ENCODE data around the gene TNFRSF25.

Gene TNFRSF25

GRCh38 chr1:6423321-6423999, 42.5 kb downstream of the TNFRSF25 start:
- no peak for DNase-seq (ENCODE audit: low read depth, low spot score)
- no peak overlapping the region for H3K4me3 ChIP-seq (ENCODE audit: low read depth, low read length)
- POLR2A ChIA-PET, result no interaction called here
- TF ChIP-seq CTCF (IDR thresholded peaks at IDR 0.05; ENCODE audit: insufficient read depth, low read length, missing control alignments), result peak; percentile 72
- CTCF ChIA-PET, result interaction anchor here (0.7 to 3.1 kb wide), 9 partner anchors 9 to 344 kb away, joined by 3 to 31 read pairs (median 5); no protein-coding TSS in a partner anchor

GRCh38 chr1:6421266-6421665, 44.7 kb downstream of the TNFRSF25 start:
- no peak for TF ChIP-seq CTCF (IDR thresholded peaks at IDR 0.05; ENCODE audit: insufficient read depth, low read length, missing control alignments)
- ChIA-PET CTCF (interaction anchor here (1.1 to 3.1 kb wide), 6 partner anchors 17 to 175 kb away, joined by 3 to 31 read pairs (median 4); no protein-coding TSS in a partner anchor), POLR2A (no interaction called here)
- DNase-seq (ENCODE audit: low read depth, low spot score), result no peak
- no peak overlapping the region for H3K4me3 ChIP-seq (ENCODE audit: low read depth, low read length)

- POLR2A ChIA-PET, result no interaction called here
- H3K4me3 ChIP-seq (ENCODE audit: low read depth, low read length), result no peak overlapping the region
- TF ChIP-seq CTCF (IDR thresholded peaks at IDR 0.05; ENCODE audit: insufficient read depth, low read length, missing control alignments), result no peak
- CTCF ChIA-PET, result interaction anchor here (0.9 to 4.7 kb wide), 10 partner anchors 9 to 174 kb away, joined by 3 to 37 read pairs (median 4); no protein-coding TSS in a partner anchor
- DNase-seq (ENCODE audit: low read depth, low spot score), result no peak
Measured at GRCh38 chr1:6420454-6421042, 45.4 kb downstream of the TNFRSF25 start.

- CTCF ChIA-PET, result interaction anchor here (0.9 to 4.7 kb wide), 9 partner anchors 8 to 71 kb away, joined by 3 to 37 read pairs (median 4); no protein-coding TSS in a partner anchor
- no peak within 1 kb of the TSS for H3K4me3 ChIP-seq (ENCODE audit: low read depth, low read length)
- no peak for TF ChIP-seq CTCF (IDR thresholded peaks at IDR 0.05; ENCODE audit: insufficient read depth, low read length, missing control alignments)
- POLR2A ChIA-PET, result no interaction called here
- no peak for DNase-seq (ENCODE audit: low read depth, low spot score)
Measured at GRCh38 chr1:6419804-6420453, 46.0 kb downstream of the TNFRSF25 start, which contains the start of gene HES2. TSS of gene HES2 (minus strand) at chr1:6419919. CDS start at chr1:6419820, 99 bp downstream.

GRCh38 chr1:6419397-6419803, 46.6 kb downstream of the TNFRSF25 start:
- ChIA-PET CTCF (interaction anchor here (1.0 to 4.7 kb wide), 5 partner anchors 8 to 71 kb away, joined by 3 to 37 read pairs (median 4); no protein-coding TSS in a partner anchor), POLR2A (no interaction called here)
- H3K4me3 ChIP-seq (ENCODE audit: low read depth, low read length), result no peak overlapping the region
- DNase-seq (ENCODE audit: low read depth, low spot score), result no peak
- TF ChIP-seq CTCF (IDR thresholded peaks at IDR 0.05; ENCODE audit: insufficient read depth, low read length, missing control alignments), result no peak

Measured in AG04449 (cell line).